HepG2 (cell line): ENCODE data around the gene BUB1B. TPM values are rescaled to one million over a fixed set of nuclear protein-coding genes. Genes with fewer than 3 reads are reported as not detected.

Source experiments
- ATF7 ChIP-seq, 2 experiments: fragments of 450-650 bp in 1 of 2; sonication (generic) in 1 of 2; formaldehyde crosslinking in 1 of 2; IDR thresholded peaks; 2 replicates each; pipeline versions ENCODE4 v1.4.0 to v1.6.1; 2016 to 2020; ENCODE audit warnings: antibody characterized with exemption in 1 of 2, mild to moderate bottlenecking in 1 of 2, missing genetic modification reagents in 1 of 2
- CC2D1A ChIP-seq: sonication (generic); formaldehyde crosslinking; IDR thresholded peaks from 2 replicates; pipeline ENCODE4 v1.8.1; 2023; ENCODE audit warnings: mild to moderate bottlenecking, missing genetic modification reagents
- DR1 ChIP-seq: sonication (generic); formaldehyde crosslinking; IDR thresholded peaks from 2 replicates; pipeline ENCODE4 v1.8.0; 2021; ENCODE audit warnings: mild to moderate bottlenecking, missing genetic modification reagents, inconsistent platforms
- NFYB ChIP-seq: sonication (generic); formaldehyde crosslinking; IDR thresholded peaks from 2 replicates; pipeline ENCODE4 v1.4.0; 2020; ENCODE audit warnings: missing genetic modification reagents
- SIX1 ChIP-seq: sonication (generic); formaldehyde crosslinking; IDR thresholded peaks from 2 replicates; pipeline ENCODE4 v1.4.0; 2020; ENCODE audit warnings: missing genetic modification reagents, borderline replicate concordance
- SSRP1 ChIP-seq: IDR thresholded peaks from 2 replicates; pipeline ENCODE4 v1.6.1; 2016; ENCODE audit warnings: control low read depth
- SUZ12 ChIP-seq: fragments of 150-350 bp; IDR thresholded peaks from 2 replicates; pipeline ENCODE4 v1.6.1; 2014; ENCODE audit warnings: low read depth, low read length
- SYNCRIP ChIP-seq: fragments of 200-400 bp; formaldehyde crosslinking; IDR thresholded peaks from 2 replicates; pipeline ENCODE4 v1.6.1; 2018; ENCODE audit warnings: mild to moderate bottlenecking, low read depth, low read length; ENCODE audit not compliant: insufficient read depth
- THAP7 ChIP-seq: sonication (generic); formaldehyde crosslinking; IDR thresholded peaks from 2 replicates; pipeline ENCODE4 v1.8.1; 2023; ENCODE audit warnings: mild to moderate bottlenecking, missing genetic modification reagents
- ZFP36 ChIP-seq: fragments of 150-350 bp; IDR thresholded peaks from 2 replicates; pipeline ENCODE4 v1.6.1; 2018; ENCODE audit warnings: borderline replicate concordance, low read length, low read depth; ENCODE audit not compliant: partially characterized antibody
- ZFP62 ChIP-seq: sonication (generic); formaldehyde crosslinking; IDR thresholded peaks from 2 replicates; pipeline ENCODE4 v1.4.0; 2020; ENCODE audit warnings: missing genetic modification reagents
- ZHX1 ChIP-seq: sonication (generic); formaldehyde crosslinking; IDR thresholded peaks from 2 replicates; pipeline ENCODE4 v1.8.1; 2022; ENCODE audit warnings: low read depth, mild to moderate bottlenecking, missing genetic modification reagents
- ZKSCAN1 ChIP-seq: fragments of 150-350 bp; IDR thresholded peaks from 2 replicates; pipeline ENCODE4 v1.6.1; 2014; ENCODE audit warnings: low read length
- ZKSCAN5 ChIP-seq: sonication (generic); formaldehyde crosslinking; IDR thresholded peaks from 2 replicates; pipeline ENCODE4 v1.5.1; 2020; ENCODE audit warnings: mild to moderate bottlenecking, missing genetic modification reagents
- ZNF180 ChIP-seq: sonication (generic); formaldehyde crosslinking; IDR thresholded peaks from 2 replicates; pipeline ENCODE4 v1.4.0; 2020; ENCODE audit warnings: low read depth, missing genetic modification reagents, borderline replicate concordance
- ZNF652 ChIP-seq: IDR thresholded peaks from 2 replicates; pipeline ENCODE4 v1.6.1; 2016; ENCODE audit warnings: low read depth, borderline replicate concordance
- ZNF713 ChIP-seq: sonication (generic); formaldehyde crosslinking; IDR thresholded peaks from 2 replicates; pipeline ENCODE4 v1.4.0; 2020; ENCODE audit warnings: mild to moderate bottlenecking, missing genetic modification reagents
- ZNF772 ChIP-seq: sonication (generic); formaldehyde crosslinking; IDR thresholded peaks from 2 replicates; pipeline ENCODE4 v1.5.0; 2020; ENCODE audit warnings: mild to moderate bottlenecking, missing genetic modification reagents
- polyA plus RNA-seq, 8 experiments: library from polyadenylated mRNA; depleted of rRNA in 3 of 8; stranded (reverse) in 7 of 8; unstranded in 1 of 8; fragments of >200 nt; fragmentation: Illumina TruSeq in 4 of 8; extraction: Trizol in 4 of 8; gene quantifications; 2 replicates each; pipeline versions ENCODE4 v1.2.1 to v1.2.3, GENCODE V29; 2011 to 2016; ENCODE audit warnings: low read depth in 4 of 8, missing spikeins in 1 of 8, mixed read lengths in 1 of 8; ENCODE audit not compliant: insufficient read depth in 1 of 8
- total RNA-seq, 5 experiments: library from RNA; depleted of rRNA; stranded (reverse); fragments of >200 nt; fragmentation: Illumina TruSeq; extraction: Trizol; gene quantifications; 2 replicates each; pipeline ENCODE4 v1.2.3, GENCODE V29; 2016; ENCODE audit warnings: low read depth in 1 of 5
- TF ChIP-seq, protein P1 (sequence below): sonication (generic); formaldehyde crosslinking; IDR thresholded peaks from 2 replicates; pipeline ENCODE4 v1.5.0; 2020; ENCODE audit warnings: missing genetic modification reagents
- TF ChIP-seq, protein P2 (sequence below): sonication (generic); formaldehyde crosslinking; IDR thresholded peaks from 2 replicates; pipeline ENCODE4 v1.4.0; 2020; ENCODE audit warnings: missing genetic modification reagents

The BUB1B gene
- total and polyA plus RNA-seq, 2 of the 13 experiments (the other 11 are each of a cell fraction or from before 2014, with no cell fraction given): 26.2 to 63.5 TPM

- TF ChIP-seq, protein P1, sequence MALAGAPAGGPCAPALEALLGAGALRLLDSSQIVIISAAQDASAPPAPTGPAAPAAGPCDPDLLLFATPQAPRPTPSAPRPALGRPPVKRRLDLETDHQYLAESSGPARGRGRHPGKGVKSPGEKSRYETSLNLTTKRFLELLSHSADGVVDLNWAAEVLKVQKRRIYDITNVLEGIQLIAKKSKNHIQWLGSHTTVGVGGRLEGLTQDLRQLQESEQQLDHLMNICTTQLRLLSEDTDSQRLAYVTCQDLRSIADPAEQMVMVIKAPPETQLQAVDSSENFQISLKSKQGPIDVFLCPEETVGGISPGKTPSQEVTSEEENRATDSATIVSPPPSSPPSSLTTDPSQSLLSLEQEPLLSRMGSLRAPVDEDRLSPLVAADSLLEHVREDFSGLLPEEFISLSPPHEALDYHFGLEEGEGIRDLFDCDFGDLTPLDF: no peak
- TF ChIP-seq ZNF180 (CRISPR knock-in tag): no peak
- no peak for TF ChIP-seq SIX1 (CRISPR knock-in tag)
- no peak for TF ChIP-seq ZHX1 (CRISPR knock-in tag)
- TF ChIP-seq ZKSCAN1: no peak
- no peak for TF ChIP-seq ZFP62 (CRISPR knock-in tag)
- TF ChIP-seq SSRP1 (CRISPR knock-in tag): no peak
- no peak for TF ChIP-seq ATF7 (IDR thresholded peaks at IDR 0.05)
- TF ChIP-seq ATF7 (CRISPR knock-in tag; IDR thresholded peaks at IDR 0.05): no peak
- no peak for TF ChIP-seq ZNF772 (CRISPR knock-in tag)
- no peak for TF ChIP-seq SUZ12
- no peak for TF ChIP-seq THAP7 (CRISPR knock-in tag)
- no peak for TF ChIP-seq ZNF713 (CRISPR knock-in tag)
- no peak for TF ChIP-seq ZFP36
- TF ChIP-seq CC2D1A: no peak
- TF ChIP-seq DR1 (CRISPR knock-in tag): no peak
- no peak for TF ChIP-seq ZNF652
- TF ChIP-seq, protein P2, sequence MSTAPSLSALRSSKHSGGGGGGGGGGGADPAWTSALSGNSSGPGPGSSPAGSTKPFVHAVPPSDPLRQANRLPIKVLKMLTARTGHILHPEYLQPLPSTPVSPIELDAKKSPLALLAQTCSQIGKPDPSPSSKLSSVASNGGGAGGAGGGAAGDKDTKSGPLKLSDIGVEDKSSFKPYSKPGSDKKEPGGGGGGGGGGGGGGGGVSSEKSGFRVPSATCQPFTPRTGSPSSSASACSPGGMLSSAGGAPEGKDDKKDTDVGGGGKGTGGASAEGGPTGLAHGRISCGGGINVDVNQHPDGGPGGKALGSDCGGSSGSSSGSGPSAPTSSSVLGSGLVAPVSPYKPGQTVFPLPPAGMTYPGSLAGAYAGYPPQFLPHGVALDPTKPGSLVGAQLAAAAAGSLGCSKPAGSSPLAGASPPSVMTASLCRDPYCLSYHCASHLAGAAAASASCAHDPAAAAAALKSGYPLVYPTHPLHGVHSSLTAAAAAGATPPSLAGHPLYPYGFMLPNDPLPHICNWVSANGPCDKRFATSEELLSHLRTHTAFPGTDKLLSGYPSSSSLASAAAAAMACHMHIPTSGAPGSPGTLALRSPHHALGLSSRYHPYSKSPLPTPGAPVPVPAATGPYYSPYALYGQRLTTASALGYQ: no peak
- peak; percentile 36; the same call in 1 of the 2 replicates for TF ChIP-seq ZKSCAN5
- peak; percentile 46; the same call in 1 of the 2 replicates for TF ChIP-seq NFYB
- TF ChIP-seq SYNCRIP: no peak
These were observed 3.0 kb upstream of the BUB1B start (continued) for GRCh38 chr15:40157778-40158447.
